Smooth muscle cell (in vitro differentiated cells): Measurements from ENCODE around the gene PLCG2. TPM values are rescaled to one million over a fixed set of nuclear protein-coding genes. Genes with fewer than 3 reads are reported as not detected.

Experiments used
- DNase-seq: peaks from one replicate; lab custom pipeline; 2025; ENCODE audit not compliant: unreplicated experiment; lab: John Stamatoyannopoulos, UW
- H2AFZ ChIP-seq: fragments of 200-600 bp; sonication (generic); 2 replicates; pipeline ENCODE4 v1.6.0; 2016; ENCODE audit warnings: antibody characterized with exemption, low read depth, mild to moderate bottlenecking
- H3F3A ChIP-seq: fragments of 200-600 bp; sonication (generic); 2 replicates; pipeline ENCODE4 v1.6.0; 2017; ENCODE audit warnings: antibody characterized with exemption, low read depth
- H3K27ac ChIP-seq: fragments of 200-600 bp; sonication (generic); 2 replicates; pipeline ENCODE4 v1.5.1; 2016; ENCODE audit warnings: low read depth, mild to moderate bottlenecking
- H3K27me3 ChIP-seq: fragments of 200-600 bp; sonication (generic); 2 replicates; pipeline ENCODE4 v1.6.1; 2016; ENCODE audit warnings: low read depth, mild to moderate bottlenecking
- H3K36me3 ChIP-seq: fragments of 200-600 bp; sonication (generic); 2 replicates; pipeline ENCODE4 v1.5.1; 2016; ENCODE audit warnings: low read depth
- H3K4me1 ChIP-seq: fragments of 200-600 bp; sonication (generic); 2 replicates; pipeline ENCODE4 v1.5.1; 2016; ENCODE audit warnings: low read depth
- H3K4me2 ChIP-seq: fragments of 200-600 bp; sonication (generic); 2 replicates; pipeline ENCODE4 v1.6.0; 2016; ENCODE audit warnings: mild to moderate bottlenecking
- H3K4me3 ChIP-seq: fragments of 200-600 bp; sonication (generic); 2 replicates; pipeline ENCODE4 v1.5.1; 2016; ENCODE audit warnings: mild to moderate bottlenecking
- H3K79me2 ChIP-seq: fragments of 200-600 bp; sonication (generic); 2 replicates; pipeline ENCODE4 v1.6.0; 2016; ENCODE audit warnings: low read depth, mild to moderate bottlenecking
- H3K9ac ChIP-seq: fragments of 200-600 bp; sonication (generic); 2 replicates; pipeline ENCODE4 v1.6.0; 2016; ENCODE audit warnings: low read depth
- H3K9me3 ChIP-seq: fragments of 200-600 bp; sonication (generic); replicated peaks from 2 replicates; pipeline ENCODE4 v1.5.1; 2016; ENCODE audit warnings: low read depth
- H4K20me1 ChIP-seq: fragments of 200-600 bp; sonication (generic); 2 replicates; pipeline ENCODE4 v1.6.0; 2016; ENCODE audit warnings: low read depth
- CTCF ChIP-seq: fragments of 200-600 bp; sonication (generic); IDR thresholded peaks from 2 replicates; pipeline ENCODE4 v1.5.1; 2017; ENCODE audit warnings: borderline replicate concordance, mild to moderate bottlenecking, antibody characterized with exemption; ENCODE audit not compliant: insufficient read depth, poor library complexity, severe bottlenecking
- WGBS: methylation state at CpG from one replicate; pipeline ENCODE4 v1.1.7; 2016; ENCODE audit warnings: low lambda C conversion rate; 5-methylcytosine and 5-hydroxymethylcytosine counted together
- polyA plus RNA-seq: library from polyadenylated mRNA; unstranded; fragments of >200 nt; fragmentation: Nextera tagmentation; extraction: Ambion mirVana; gene quantifications from 2 replicates; pipeline ENCODE4 v1.2.1, GENCODE V29; 2016
- total RNA-seq: library from RNA; depleted of rRNA; stranded (reverse); fragments of >200 nt; gene quantifications from 2 replicates; pipeline ENCODE4 v1.2.3, GENCODE V29; 2014

PLCG2 gene
- total and polyA plus RNA-seq, 2 experiments from 2014 or later: 1.7 TPM; not detected in 1

GRCh38 chr16:81774348-81774747 is 4.7 kb upstream of the PLCG2 start:
- Histone ChIP-seq H2AFZ (no peak overlapping the region), H4K20me1 (no peaks in the 10 kb centered on the region), H3K4me2 (no peak overlapping the region), H3K9ac (no peak overlapping the region), H3K4me3 (no peak overlapping the region), H3K79me2 (no peaks in the 10 kb centered on the region), H3K36me3 (no peaks in the 10 kb centered on the region), H3F3A (no peaks in the 10 kb centered on the region), H3K27me3 (peaks cover 28% of the 10 kb centered on the region), H3K4me1 (no peaks in the 10 kb centered on the region), H3K9me3 (no peaks in the 10 kb centered on the region), H3K27ac (no peak overlapping the region)
- no peak for DNase-seq
- TF ChIP-seq CTCF: no peak
- WGBS: 95% methylated on average over 7 of the region's 7 CpGs

- no peak for DNase-seq
Measured at GRCh38 chr16:81775570-81775969, 3.5 kb upstream of the PLCG2 start.

GRCh38 chr16:81778231-81778630 is 860 bp upstream of the PLCG2 start:
- 87% methylated on average over 6 of the region's 6 CpGs for WGBS
- no peak for DNase-seq
- no peak for TF ChIP-seq CTCF

More at GRCh38 chr16:81775570-81775969, 3.5 kb upstream of the PLCG2 start:
- Histone ChIP-seq H3K9me3 (no peaks in the 10 kb centered on the region), H3F3A (no peaks in the 10 kb centered on the region), H3K27ac (no peak overlapping the region), H3K4me3 (no peak overlapping the region), H3K4me1 (no peaks in the 10 kb centered on the region), H2AFZ (no peak overlapping the region), H3K79me2 (no peaks in the 10 kb centered on the region), H3K27me3 (peaks cover 40% of the 10 kb centered on the region), H3K36me3 (no peaks in the 10 kb centered on the region), H3K4me2 (no peak overlapping the region), H4K20me1 (no peaks in the 10 kb centered on the region), H3K9ac (no peak overlapping the region)
- TF ChIP-seq CTCF: no peak

GRCh38 chr16:81779536-81780320 is 637 bp downstream of the PLCG2 start:
- DNase-seq: no peak
- Histone ChIP-seq H3K4me1 (no peaks in the 10 kb centered on the region), H3K9ac (no peak overlapping the region), H3K9me3 (no peaks in the 10 kb centered on the region), H3K79me2 (no peaks in the 10 kb centered on the region), H3K4me3 (peak overlapping the region; percentile 59), H4K20me1 (no peaks in the 10 kb centered on the region), H2AFZ (peak overlapping the region; percentile 66), H3K4me2 (peak overlapping the region; percentile 94), H3K27me3 (peaks cover 79% of the 10 kb centered on the region), H3K36me3 (no peaks in the 10 kb centered on the region), H3K27ac (no peak overlapping the region), H3F3A (no peaks in the 10 kb centered on the region)
- 7% methylated on average over 46 of the region's 58 CpGs for WGBS
- TF ChIP-seq CTCF: no peak

More at GRCh38 chr16:81778231-81778630, 860 bp upstream of the PLCG2 start:
- no peak overlapping the region for H3K9ac ChIP-seq
- no peak overlapping the region for H2AFZ ChIP-seq
- H3K9me3 ChIP-seq: no peaks in the 10 kb centered on the region
- no peak overlapping the region for H3K4me2 ChIP-seq
- H3K79me2 ChIP-seq: no peaks in the 10 kb centered on the region
- H3K4me3 ChIP-seq: no peak overlapping the region
- H4K20me1 ChIP-seq: no peaks in the 10 kb centered on the region
- H3K27ac ChIP-seq: no peak overlapping the region
- H3K4me1 ChIP-seq: no peaks in the 10 kb centered on the region
- peaks cover 65% of the 10 kb centered on the region for H3K27me3 ChIP-seq
- H3F3A ChIP-seq: no peaks in the 10 kb centered on the region
- no peaks in the 10 kb centered on the region for H3K36me3 ChIP-seq
